Measurements from ENCODE around the gene EXOC4. TPM values are rescaled to one million over a fixed set of nuclear protein-coding genes. Genes with fewer than 3 reads are reported as not detected.

EXOC4 gene
- total and polyA plus RNA-seq, 2 experiments from 2014 or later: 23.9 to 51.7 TPM

GRCh38 chr7:134051020-134051419 is 798.1 kb downstream of the EXOC4 start:
- in situ Hi-C loops (cut with MboI): no loop called here
- Histone ChIP-seq H4K20me1 (ENCODE audit: insufficient read depth) (no peaks in the 10 kb centered on the region), H2AFZ (no peak overlapping the region), H3K79me2 (ENCODE audit: insufficient read depth) (no peaks in the 10 kb centered on the region), H3K9ac (no peak overlapping the region), H3K4me2 (ENCODE audit: unreplicated experiment) (no peak overlapping the region), H3K4me1 (ENCODE audit: insufficient read depth) (no peaks in the 10 kb centered on the region), H3K9me2 (ENCODE audit: insufficient read depth) (no peaks in the 10 kb centered on the region), H3F3A (ENCODE audit: insufficient read depth) (no peaks in the 10 kb centered on the region), H3K27me3 (replicated peaks; ENCODE audit: insufficient read depth) (no peaks in the 10 kb centered on the region), H3K9me3 (ENCODE audit: low read depth) (no peaks in the 10 kb centered on the region), H3K36me3 (ENCODE audit: low read depth) (no peaks in the 10 kb centered on the region), H3K27ac (no peak overlapping the region), H3K4me3 (no peak overlapping the region)
- no peak for DNase-seq
- TF ChIP-seq EZH2phosphoT487 (IDR thresholded peaks at IDR 0.05; ENCODE audit: insufficient read depth, low read depth): no peak
- WGBS, 2 experiments (ENCODE audit: low coverage in 1 of 2, low lambda C conversion rate in 2 of 2, missing lambda C conversion rate in 2 of 2): 88 to 92% methylated on average over 2 of the region's 2 CpGs

- Histone ChIP-seq H3K4me1 (ENCODE audit: insufficient read depth) (no peaks in the 10 kb centered on the region), H3K79me2 (ENCODE audit: insufficient read depth) (no peaks in the 10 kb centered on the region), H4K20me1 (ENCODE audit: insufficient read depth) (no peaks in the 10 kb centered on the region), H3K4me3 (no peak overlapping the region), H3K9me2 (ENCODE audit: insufficient read depth) (no peaks in the 10 kb centered on the region), H3K27me3 (replicated peaks; ENCODE audit: insufficient read depth) (no peaks in the 10 kb centered on the region), H3K27ac (no peak overlapping the region), H3K9ac (no peak overlapping the region), H3K9me3 (ENCODE audit: low read depth) (no peaks in the 10 kb centered on the region), H3F3A (ENCODE audit: insufficient read depth) (no peaks in the 10 kb centered on the region), H3K36me3 (ENCODE audit: low read depth) (no peaks in the 10 kb centered on the region), H3K4me2 (ENCODE audit: unreplicated experiment) (no peak overlapping the region), H2AFZ (no peak overlapping the region)
- in situ Hi-C loops (cut with MboI): no loop called here
- no peak for DNase-seq
- WGBS, 2 experiments (ENCODE audit: low coverage in 1 of 2, low lambda C conversion rate in 2 of 2, missing lambda C conversion rate in 2 of 2): 88 to 89% methylated on average over 8 of the region's 8 CpGs
- TF ChIP-seq EZH2 (IDR thresholded peaks at IDR 0.05; ENCODE audit: insufficient read depth, poor library complexity, severe bottlenecking): no peak
- TF ChIP-seq EZH2phosphoT487 (IDR thresholded peaks at IDR 0.05; ENCODE audit: insufficient read depth, low read depth): no peak
These were observed 803.9 kb downstream of the EXOC4 start for GRCh38 chr7:134056816-134057215.

- Histone ChIP-seq H3K79me2 (ENCODE audit: insufficient read depth) (no peaks in the 10 kb centered on the region), H3K4me3 (no peak overlapping the region), H3K4me1 (ENCODE audit: insufficient read depth) (no peaks in the 10 kb centered on the region), H3F3A (ENCODE audit: insufficient read depth) (no peaks in the 10 kb centered on the region), H3K9me3 (ENCODE audit: low read depth) (no peaks in the 10 kb centered on the region), H3K36me3 (ENCODE audit: low read depth) (no peaks in the 10 kb centered on the region), H3K9ac (no peak overlapping the region), H3K9me2 (ENCODE audit: insufficient read depth) (no peaks in the 10 kb centered on the region), H3K27me3 (replicated peaks; ENCODE audit: insufficient read depth) (no peaks in the 10 kb centered on the region), H3K27ac (no peak overlapping the region), H3K4me2 (ENCODE audit: unreplicated experiment) (no peak overlapping the region), H2AFZ (no peak overlapping the region), H4K20me1 (ENCODE audit: insufficient read depth) (no peaks in the 10 kb centered on the region)
- no peak for DNase-seq
- TF ChIP-seq EZH2 (IDR thresholded peaks at IDR 0.05; ENCODE audit: insufficient read depth, poor library complexity, severe bottlenecking) (no peak), EZH2phosphoT487 (IDR thresholded peaks at IDR 0.05; ENCODE audit: insufficient read depth, low read depth) (no peak)
- WGBS, 2 experiments (ENCODE audit: low coverage in 1 of 2, low lambda C conversion rate in 2 of 2, missing lambda C conversion rate in 2 of 2): 87 to 88% methylated on average over 3 of the region's 3 CpGs
- in situ Hi-C loops (cut with MboI): no loop called here
These were observed 805.6 kb downstream of the EXOC4 start for GRCh38 chr7:134058521-134058920.

GRCh38 chr7:134058980-134059379 is 806.1 kb downstream of the EXOC4 start:
- no peak overlapping the region for H3K4me2 ChIP-seq (ENCODE audit: unreplicated experiment)
- no peaks in the 10 kb centered on the region for H3K4me1 ChIP-seq (ENCODE audit: insufficient read depth)
- H3F3A ChIP-seq (ENCODE audit: insufficient read depth): no peaks in the 10 kb centered on the region
- H2AFZ ChIP-seq: no peak overlapping the region
- H3K9ac ChIP-seq: no peak overlapping the region
- H3K36me3 ChIP-seq (ENCODE audit: low read depth): no peaks in the 10 kb centered on the region
- in situ Hi-C loops (cut with MboI): no loop called here
- WGBS, 2 experiments (ENCODE audit: low coverage in 1 of 2, low lambda C conversion rate in 2 of 2, missing lambda C conversion rate in 2 of 2): 64 to 71% methylated on average over 4 of the region's 4 CpGs
- no peak overlapping the region for H3K4me3 ChIP-seq
- no peaks in the 10 kb centered on the region for H4K20me1 ChIP-seq (ENCODE audit: insufficient read depth)
- no peaks in the 10 kb centered on the region for H3K79me2 ChIP-seq (ENCODE audit: insufficient read depth)
- H3K27ac ChIP-seq: no peak overlapping the region
- H3K27me3 ChIP-seq (replicated peaks; ENCODE audit: insufficient read depth): no peaks in the 10 kb centered on the region
- peak; percentile 13 for DNase-seq
- TF ChIP-seq EZH2 (IDR thresholded peaks at IDR 0.05; ENCODE audit: insufficient read depth, poor library complexity, severe bottlenecking): no peak
- no peak for TF ChIP-seq EZH2phosphoT487 (IDR thresholded peaks at IDR 0.05; ENCODE audit: insufficient read depth, low read depth)
- no peaks in the 10 kb centered on the region for H3K9me2 ChIP-seq (ENCODE audit: insufficient read depth)
- H3K9me3 ChIP-seq (ENCODE audit: low read depth): no peaks in the 10 kb centered on the region

- Histone ChIP-seq H3K4me1 (ENCODE audit: insufficient read depth) (no peaks in the 10 kb centered on the region), H3K4me2 (ENCODE audit: unreplicated experiment) (no peak overlapping the region), H3K79me2 (ENCODE audit: insufficient read depth) (no peaks in the 10 kb centered on the region), H3K9ac (no peak overlapping the region), H3K4me3 (no peak overlapping the region), H3K27ac (no peak overlapping the region), H3K9me3 (ENCODE audit: low read depth) (no peaks in the 10 kb centered on the region), H3F3A (ENCODE audit: insufficient read depth) (no peaks in the 10 kb centered on the region), H3K9me2 (ENCODE audit: insufficient read depth) (no peaks in the 10 kb centered on the region), H3K27me3 (replicated peaks; ENCODE audit: insufficient read depth) (no peaks in the 10 kb centered on the region), H4K20me1 (ENCODE audit: insufficient read depth) (no peaks in the 10 kb centered on the region), H2AFZ (no peak overlapping the region), H3K36me3 (ENCODE audit: low read depth) (no peaks in the 10 kb centered on the region)
- in situ Hi-C loops (cut with MboI): no loop called here
- TF ChIP-seq EZH2 (IDR thresholded peaks at IDR 0.05; ENCODE audit: insufficient read depth, poor library complexity, severe bottlenecking): no peak
- no peak for TF ChIP-seq EZH2phosphoT487 (IDR thresholded peaks at IDR 0.05; ENCODE audit: insufficient read depth, low read depth)
- WGBS, 2 experiments (ENCODE audit: low coverage in 1 of 2, low lambda C conversion rate in 2 of 2, missing lambda C conversion rate in 2 of 2): 90 to 98% methylated on average over 1 of the region's 1 CpG
- DNase-seq: no peak
These were observed 807.0 kb downstream of the EXOC4 start for GRCh38 chr7:134059921-134060320.
